ENCODE data around the gene MUC22.
"Not testable (repeated sequence)": the region's sequence is repeated elsewhere in the genome, so short reads cannot be mapped to it uniquely, and the experiment has no call there.

Gene MUC22

GRCh38 chr6:31000067-31000860, 10.0 kb upstream of the MUC22 start:
- DNase-seq, result not testable (repeated sequence)

GRCh38 chr6:31001281-31001888, 8.9 kb upstream of the MUC22 start:
- DNase-seq, result no peak

DNA sequence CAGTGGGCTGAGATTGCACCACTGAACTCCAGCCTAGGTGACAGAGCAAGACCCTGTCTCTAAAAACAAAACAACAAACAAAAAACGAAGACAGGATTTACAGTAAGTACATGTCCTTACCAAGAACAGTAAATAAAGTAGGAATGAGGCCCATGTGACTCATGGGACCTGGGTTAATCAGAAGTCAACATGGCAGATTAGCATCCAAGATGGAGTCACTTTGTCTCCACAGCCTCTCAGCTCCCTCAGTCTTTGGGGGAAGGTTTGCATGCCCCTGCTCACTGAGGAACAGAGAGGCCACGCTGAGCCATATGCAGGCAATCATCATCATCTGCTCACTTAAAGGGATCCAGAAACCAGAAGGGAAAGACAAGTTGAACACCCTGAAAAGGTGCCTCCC, 7.8 kb upstream of the MUC22 start:
- no peak for DNase-seq

DNA sequence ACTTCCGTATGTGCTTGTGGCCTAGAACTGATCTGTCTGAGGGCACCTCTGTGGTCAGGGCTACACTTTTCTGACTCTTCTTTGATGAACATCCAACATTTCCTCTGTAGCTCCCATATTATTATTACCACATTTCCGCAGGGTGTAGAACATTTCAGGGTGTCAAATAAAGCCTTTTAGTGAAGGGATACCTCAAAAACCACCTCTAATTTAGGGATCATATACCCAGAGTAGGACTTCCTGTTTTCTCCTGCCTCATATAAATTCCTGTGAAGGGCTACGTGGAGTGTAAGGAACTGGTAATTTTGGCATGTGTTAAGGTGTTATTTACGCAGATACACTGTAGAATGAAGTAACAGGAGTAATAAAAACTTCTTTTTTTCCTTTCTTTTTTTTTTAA, 5.5 kb upstream of the MUC22 start:
- DNase-seq, result no peak

DNA sequence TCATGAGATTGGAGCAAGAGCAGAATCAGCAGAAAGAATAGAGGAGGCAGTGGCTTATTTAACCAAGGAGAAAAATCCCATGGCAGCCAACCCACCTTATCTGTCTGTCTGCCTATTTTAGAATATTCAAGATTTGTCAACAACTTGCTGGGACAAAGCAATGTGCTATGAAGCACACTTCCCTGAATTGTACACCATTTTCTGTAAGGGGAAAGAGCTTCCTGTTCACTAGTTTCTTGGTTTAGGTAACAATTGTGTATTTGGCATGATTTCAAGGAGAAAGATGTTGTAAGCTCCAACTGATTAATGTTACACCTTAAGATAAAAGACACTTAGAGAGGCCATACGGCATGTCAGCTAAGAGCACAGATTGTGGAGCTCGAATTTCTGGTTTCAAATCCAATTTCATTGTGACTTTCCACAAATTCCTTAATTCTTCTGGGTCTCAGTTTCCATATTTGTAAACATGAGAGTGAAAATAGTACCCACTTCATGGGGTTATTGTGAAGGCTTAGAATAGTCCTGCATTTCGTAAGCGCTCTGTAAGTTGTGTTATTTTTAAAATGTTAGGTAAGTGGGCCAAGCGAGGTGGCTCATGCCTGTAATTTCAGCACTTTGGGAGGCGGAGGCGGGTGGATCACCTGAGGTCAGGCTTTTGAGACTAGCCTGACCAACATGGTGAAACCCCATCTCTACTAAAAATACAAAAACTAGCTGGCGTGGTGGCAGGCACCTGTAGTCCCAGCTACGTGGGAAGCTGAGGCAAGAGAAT, 4.8 kb upstream of the MUC22 start:
- no peak for DNase-seq

DNA sequence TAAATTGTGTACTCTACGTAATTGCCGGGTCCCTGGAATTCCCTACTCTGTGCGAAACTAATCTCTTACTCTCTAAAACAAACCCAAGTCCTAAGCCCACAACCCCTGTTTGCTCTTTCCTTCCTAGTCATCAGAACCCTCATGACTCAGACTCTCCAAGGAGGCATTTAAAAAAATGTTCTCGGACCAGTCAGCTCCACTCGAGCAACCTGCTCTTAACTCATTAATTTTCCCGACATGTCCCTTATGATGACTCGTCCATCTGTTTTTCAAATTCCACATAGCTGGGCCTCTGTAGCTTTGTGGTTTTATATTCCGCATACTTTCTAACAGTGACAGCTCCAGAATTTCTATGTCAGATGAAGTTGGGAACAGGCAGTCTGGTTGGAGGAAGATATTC, 2.6 kb upstream of the MUC22 start:
- DNase-seq, result no peak

DNA sequence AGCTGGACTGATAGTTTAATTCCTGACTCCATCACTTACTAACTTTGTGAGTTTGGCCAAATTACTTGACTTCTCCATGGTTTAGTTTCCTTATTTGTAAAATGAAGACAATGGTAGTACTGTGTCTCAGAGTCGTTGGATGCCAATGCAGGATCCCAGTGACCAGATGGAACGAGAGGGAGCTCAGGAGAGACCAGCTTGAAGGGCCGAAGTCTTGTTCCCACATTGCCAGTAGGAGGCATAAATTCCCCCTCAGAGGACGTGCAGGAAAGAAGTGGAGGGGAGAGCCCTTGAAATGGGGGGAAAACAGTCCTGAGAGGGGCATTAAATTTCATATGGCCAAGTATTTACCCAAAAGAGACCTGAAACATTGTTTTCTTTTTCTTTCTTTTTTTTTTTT, 2.1 kb upstream of the MUC22 start:
- DNase-seq, result no peak

DNA sequence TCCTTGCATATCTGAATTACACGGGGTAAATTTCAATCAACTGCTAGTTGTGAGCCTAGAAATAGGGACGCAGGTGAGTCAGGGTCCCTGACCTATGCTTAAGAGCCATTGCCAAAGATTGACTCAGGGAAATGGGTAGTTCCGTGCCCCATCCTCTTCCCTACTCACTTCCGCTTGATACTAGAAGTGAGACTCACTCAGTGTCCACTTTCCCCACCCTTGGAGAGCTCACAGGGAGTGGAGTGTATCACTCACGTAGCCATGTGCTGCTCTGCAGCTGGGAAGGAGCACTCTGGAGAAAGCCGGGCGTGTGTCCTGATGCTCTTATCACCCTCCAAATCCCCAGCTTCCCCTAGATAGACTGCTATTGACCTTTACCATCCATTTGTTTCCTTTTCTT, 543 bp upstream of the MUC22 start:
- DNase-seq, result no peak

DNA sequence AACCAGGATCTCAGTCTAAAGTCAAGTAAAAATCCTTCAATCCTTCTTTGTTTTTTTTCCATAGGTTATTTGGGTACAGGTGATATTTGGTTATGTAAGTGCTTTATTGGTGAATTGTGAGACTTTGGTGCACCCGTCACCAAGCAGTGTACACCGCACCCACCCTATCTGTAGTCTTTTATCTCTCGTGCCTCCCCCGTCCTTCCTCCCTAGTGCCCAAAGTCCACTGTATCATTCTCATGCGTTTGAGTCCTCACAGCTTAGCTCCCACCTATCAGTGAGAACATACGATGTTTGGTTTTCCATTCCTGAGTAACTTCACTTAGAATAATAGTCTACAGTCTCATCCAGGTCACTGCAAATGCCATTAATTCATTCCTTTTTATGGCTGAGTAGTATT, 879 bp downstream of the MUC22 start:
- no peak for DNase-seq

- DNase-seq, result no peak
Observed at GRCh38 chr6:31016659-31017299, 6.5 kb downstream of the MUC22 start.

DNA sequence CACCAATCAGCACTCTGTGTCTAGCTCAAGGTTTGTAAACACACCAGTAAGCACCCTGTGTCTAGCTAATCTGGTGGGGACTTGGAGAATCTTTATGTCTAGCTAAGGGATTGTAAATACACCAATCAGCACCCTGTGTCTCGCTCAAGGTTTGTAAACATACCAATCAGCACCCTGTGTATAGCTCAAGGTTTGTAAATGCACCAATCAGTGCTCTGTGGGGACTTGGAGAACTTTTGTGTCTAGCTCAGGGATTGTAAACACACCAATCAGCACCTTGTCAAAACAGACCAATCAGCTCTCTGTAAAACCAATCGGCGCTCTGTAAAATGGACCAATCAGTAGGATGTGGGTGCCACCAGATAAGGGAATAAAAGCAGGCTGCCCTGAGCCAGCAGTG, 7.2 kb downstream of the MUC22 start:
- DNase-seq, result not testable (repeated sequence)

DNA sequence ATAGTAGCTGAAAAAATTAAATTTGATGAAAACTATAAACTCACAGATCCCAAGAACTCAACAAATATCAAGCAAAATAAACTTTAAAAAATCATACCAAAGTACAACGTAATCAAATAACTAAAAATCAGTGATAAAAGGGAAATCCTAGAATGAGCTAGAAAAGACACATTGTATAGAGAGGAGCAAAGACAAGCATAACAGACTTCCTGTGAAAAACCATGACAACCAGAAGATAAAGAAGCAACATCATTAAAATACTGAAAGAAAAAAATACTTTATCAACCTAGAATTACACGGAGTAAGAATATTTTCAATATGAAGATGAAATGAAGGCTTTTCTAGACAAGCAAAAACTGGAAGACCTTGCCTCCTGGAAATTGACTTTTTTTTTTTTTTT, 9.8 kb downstream of the MUC22 start:
- DNase-seq, result no peak

DNA sequence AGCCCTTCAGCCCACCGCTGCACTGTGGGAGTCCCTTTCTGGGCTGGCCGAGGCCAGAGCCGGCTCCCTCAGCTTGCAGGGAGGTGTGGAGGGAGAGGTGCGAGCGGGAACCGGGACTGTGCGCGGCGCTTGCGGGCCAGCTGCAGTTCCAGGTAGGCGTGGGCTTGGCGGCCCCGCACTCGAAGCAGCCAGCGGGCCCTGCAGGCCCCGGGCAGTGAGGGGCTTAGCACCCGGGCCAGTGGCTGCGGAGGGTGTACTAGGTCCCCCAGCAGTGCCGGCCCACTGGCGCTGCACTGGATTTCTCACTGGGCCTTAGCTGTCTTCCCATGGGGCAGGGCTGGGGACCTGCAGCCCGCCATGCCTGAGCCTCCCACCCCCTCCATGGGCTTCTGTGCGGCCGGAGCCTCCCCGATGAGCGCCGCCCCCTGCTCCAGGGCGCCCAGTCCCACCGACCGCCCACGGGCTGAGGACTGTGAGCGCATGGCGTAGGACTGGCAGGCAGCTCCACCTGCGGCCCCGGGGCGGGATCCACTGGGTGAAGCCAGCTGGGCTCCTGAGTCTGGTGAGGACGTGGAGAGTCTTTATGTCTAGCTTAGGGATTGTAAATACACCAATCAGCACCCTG, 10.5 kb downstream of the MUC22 start:
- peak; percentile 5 for DNase-seq

GRCh38 chr6:31021705-31022531, 11.6 kb downstream of the MUC22 start:
- not testable (repeated sequence) for DNase-seq

- no peak for DNase-seq
Observed at GRCh38 chr6:31025595-31025994, 15.3 kb downstream of the MUC22 start.

DNA sequence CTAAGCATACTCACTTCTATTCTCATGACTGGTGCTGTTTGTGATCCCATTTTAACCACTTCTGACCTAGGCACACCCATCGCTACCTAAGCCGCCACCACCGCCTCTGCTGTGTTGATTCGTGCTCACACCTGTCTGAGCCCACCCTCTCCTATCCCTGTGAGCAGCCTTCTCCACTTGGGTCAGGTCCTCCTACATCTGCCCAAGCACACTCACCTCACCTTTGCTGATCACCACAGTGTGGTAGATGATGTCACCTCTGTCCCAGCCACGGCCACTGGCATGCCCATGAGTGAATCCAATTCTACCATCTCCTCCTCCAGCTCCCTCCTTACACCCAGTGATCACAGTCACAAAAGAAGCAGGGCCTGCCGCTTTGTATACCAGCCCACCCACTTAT, 20.8 kb downstream of the MUC22 start:
- DNase-seq, result no peak

- no peak for DNase-seq
Observed at GRCh38 chr6:31033075-31033474, 22.8 kb downstream of the MUC22 start.

DNA sequence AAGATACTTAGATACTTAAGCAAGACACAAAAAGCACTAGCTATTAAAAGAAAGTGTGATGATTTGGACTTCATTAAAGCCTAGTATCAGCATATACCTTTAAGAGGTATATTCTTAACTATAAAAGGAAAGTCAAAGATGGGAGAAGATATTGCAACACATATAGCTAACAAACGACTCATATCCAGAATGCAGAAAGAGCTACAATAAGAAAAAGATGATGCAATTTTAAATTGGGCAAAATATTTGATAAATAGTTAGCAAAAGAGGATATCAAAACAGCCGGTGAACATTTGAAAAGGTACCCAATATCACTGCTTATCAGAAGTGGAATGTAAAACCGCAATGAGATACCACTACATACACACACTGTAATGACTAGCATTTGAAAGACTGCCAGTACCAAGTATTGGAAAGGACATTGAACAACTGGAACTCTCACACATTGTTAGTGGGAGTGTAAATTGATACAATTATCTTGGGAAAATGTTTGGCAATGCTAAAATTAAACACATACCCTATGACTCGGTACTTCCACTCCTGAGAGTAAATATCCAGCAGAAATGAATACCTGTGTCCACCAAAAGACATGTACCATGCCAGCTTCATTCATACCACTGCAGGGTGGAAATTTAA, 25.7 kb downstream of the MUC22 start:
- DNase-seq, result no peak

DNA sequence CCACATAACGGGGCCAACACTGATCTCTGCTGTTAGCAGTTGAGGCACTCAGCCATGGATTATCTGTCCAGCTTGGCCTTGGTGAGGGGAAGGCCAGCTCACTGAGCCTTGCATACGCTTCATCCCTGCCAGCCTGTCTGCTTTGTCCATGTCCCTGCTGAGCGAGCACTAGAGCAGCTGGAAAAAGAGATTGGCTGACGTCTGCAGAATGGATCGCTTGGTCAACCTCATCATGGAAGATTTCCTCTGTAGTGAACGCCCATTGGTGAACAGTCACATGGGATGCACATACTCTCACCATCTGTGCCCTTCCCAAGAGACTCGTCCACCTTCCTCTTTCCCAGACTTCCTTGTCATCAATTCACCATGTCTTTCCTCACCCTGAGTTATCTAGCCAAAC, 26.9 kb downstream of the MUC22 start:
- no peak for DNase-seq

DNA sequence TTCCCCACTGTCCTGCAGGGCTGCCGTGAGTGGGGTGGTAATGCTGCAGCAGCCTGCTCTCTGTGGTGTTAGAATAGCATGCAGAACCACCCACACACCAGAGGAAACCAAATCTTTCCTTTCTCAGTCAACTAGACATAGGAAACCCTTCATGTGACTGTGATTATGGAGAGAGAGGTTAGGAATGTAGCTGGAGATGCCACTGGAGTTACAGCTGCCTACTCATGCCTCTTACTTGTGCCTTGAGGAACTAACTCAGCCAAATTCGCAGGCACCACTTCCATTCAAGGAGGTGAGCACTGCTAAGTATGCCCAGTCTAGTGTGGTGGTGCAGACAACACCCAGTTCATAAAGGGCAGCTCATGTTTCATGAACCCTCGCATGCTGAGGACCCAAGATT, 27.4 kb downstream of the MUC22 start:
- DNase-seq, result no peak

- DNase-seq, result no peak
Observed at GRCh38 chr6:31038559-31038958, 28.3 kb downstream of the MUC22 start.

GRCh38 chr6:31040801-31041200, 30.5 kb downstream of the MUC22 start:
- no peak for DNase-seq
